Activated CD4-positive, alpha-beta T cell treated with anti-CD3 and anti-CD28 coated beads, Interleukin-2, amount 10 ng/mL, durations not matched to agents 24 days and 14 days (primary cell): Measurements from ENCODE around the gene SPAG16. TPM values are rescaled to one million over a fixed set of nuclear protein-coding genes. Genes with fewer than 3 reads are reported as not detected.

Experiments
- DNase-seq: peaks from one replicate; pipeline ENCODE4 v3.0.0; 2022
- H3K27ac Mint-ChIP-seq: one replicate; pipeline ENCODE4 v1.8.0; 2022; ENCODE audit warnings: mild to moderate bottlenecking, mixed read lengths
- H3K27me3 Mint-ChIP-seq: one replicate; pipeline ENCODE4 v1.8.0; 2022; ENCODE audit warnings: mixed read lengths
- H3K36me3 Mint-ChIP-seq: one replicate; pipeline ENCODE4 v1.8.0; 2022; ENCODE audit warnings: low read depth, mild to moderate bottlenecking, mixed read lengths
- H3K4me1 Mint-ChIP-seq: one replicate; pipeline ENCODE4 v1.8.0; 2021; ENCODE audit warnings: mixed read lengths
- H3K4me3 Mint-ChIP-seq: one replicate; pipeline ENCODE4 v1.8.0; 2022; ENCODE audit warnings: mild to moderate bottlenecking, moderate library complexity, mixed read lengths
- H3K9me3 Mint-ChIP-seq: one replicate; pipeline ENCODE4 v1.8.0; 2021; ENCODE audit warnings: mixed read lengths
- intact Hi-C: fragments of 100-400 bp; cut with micrococcal nuclease; formaldehyde crosslinking; loops from one replicate; pipeline ENCODE4 v1.15.1; 2023
- total RNA-seq: library from RNA; stranded (reverse); gene quantifications from 2 replicates; pipeline ENCODE4 v1.2.3, GENCODE V29; 2022

SPAG16 gene
- total RNA-seq, 1 donor from 2014 or later, result 7.2 TPM

GRCh38 chr2:213847316-213847715, 563.1 kb downstream of the SPAG16 start:
- no peak overlapping the region for H3K4me3 Mint-ChIP-seq
- no peaks in the 10 kb centered on the region for H3K4me1 Mint-ChIP-seq
- intact Hi-C loops, result no loop called here
- DNase-seq, result no peak
- no peak overlapping the region for H3K27ac Mint-ChIP-seq
- H3K36me3 Mint-ChIP-seq, result no peaks in the 10 kb centered on the region
- no peaks in the 10 kb centered on the region for H3K9me3 Mint-ChIP-seq
- H3K27me3 Mint-ChIP-seq, result no peaks in the 10 kb centered on the region

- intact Hi-C loops, result no loop called here
- Mint-ChIP-seq H3K27me3 (no peaks in the 10 kb centered on the region), H3K27ac (no peak overlapping the region), H3K4me1 (no peaks in the 10 kb centered on the region), H3K36me3 (no peaks in the 10 kb centered on the region), H3K4me3 (no peak overlapping the region), H3K9me3 (no peaks in the 10 kb centered on the region)
- DNase-seq, result no peak
Observed at GRCh38 chr2:213848631-213849030, 564.4 kb downstream of the SPAG16 start.

GRCh38 chr2:213861638-213862037, 577.4 kb downstream of the SPAG16 start:
- Mint-ChIP-seq H3K4me1 (no peaks in the 10 kb centered on the region), H3K36me3 (no peaks in the 10 kb centered on the region), H3K4me3 (no peak overlapping the region), H3K27ac (no peak overlapping the region), H3K27me3 (no peaks in the 10 kb centered on the region), H3K9me3 (no peaks in the 10 kb centered on the region)
- intact Hi-C loops, result no loop called here
- no peak for DNase-seq

GRCh38 chr2:213862407-213863076, 578.3 kb downstream of the SPAG16 start:
- H3K4me1 Mint-ChIP-seq, result no peaks in the 10 kb centered on the region
- no peak overlapping the region for H3K4me3 Mint-ChIP-seq
- intact Hi-C loops, result no loop called here
- H3K36me3 Mint-ChIP-seq, result no peaks in the 10 kb centered on the region
- H3K27me3 Mint-ChIP-seq, result no peaks in the 10 kb centered on the region
- H3K9me3 Mint-ChIP-seq, result no peaks in the 10 kb centered on the region
- H3K27ac Mint-ChIP-seq, result no peak overlapping the region
- no peak for DNase-seq

GRCh38 chr2:213863541-213863940, 579.3 kb downstream of the SPAG16 start:
- no peaks in the 10 kb centered on the region for H3K9me3 Mint-ChIP-seq
- no peak overlapping the region for H3K4me3 Mint-ChIP-seq
- intact Hi-C loops, result no loop called here
- H3K4me1 Mint-ChIP-seq, result no peaks in the 10 kb centered on the region
- H3K27me3 Mint-ChIP-seq, result no peaks in the 10 kb centered on the region
- DNase-seq, result no peak
- H3K36me3 Mint-ChIP-seq, result no peaks in the 10 kb centered on the region
- no peak overlapping the region for H3K27ac Mint-ChIP-seq

- Mint-ChIP-seq H3K27ac (no peak overlapping the region), H3K4me3 (no peak overlapping the region), H3K27me3 (no peaks in the 10 kb centered on the region), H3K36me3 (no peaks in the 10 kb centered on the region), H3K9me3 (no peaks in the 10 kb centered on the region), H3K4me1 (no peaks in the 10 kb centered on the region)
- no peak for DNase-seq
- intact Hi-C loops, result no loop called here
Observed at GRCh38 chr2:213868526-213868925, 584.3 kb downstream of the SPAG16 start.

- no peak for DNase-seq
- Mint-ChIP-seq H3K36me3 (no peaks in the 10 kb centered on the region), H3K27ac (no peak overlapping the region), H3K9me3 (no peaks in the 10 kb centered on the region), H3K27me3 (no peaks in the 10 kb centered on the region), H3K4me3 (no peak overlapping the region), H3K4me1 (no peaks in the 10 kb centered on the region)
- intact Hi-C loops, result no loop called here
Observed at GRCh38 chr2:213885485-213885884, 601.2 kb downstream of the SPAG16 start.

GRCh38 chr2:213914510-213914909, 630.2 kb downstream of the SPAG16 start:
- no peak for DNase-seq
- H3K27ac Mint-ChIP-seq, result no peak overlapping the region
- no peaks in the 10 kb centered on the region for H3K36me3 Mint-ChIP-seq
- H3K4me3 Mint-ChIP-seq, result no peak overlapping the region
- no peaks in the 10 kb centered on the region for H3K4me1 Mint-ChIP-seq
- H3K27me3 Mint-ChIP-seq, result no peaks in the 10 kb centered on the region
- intact Hi-C loops, result no loop called here
- H3K9me3 Mint-ChIP-seq, result no peaks in the 10 kb centered on the region

GRCh38 chr2:213920014-213920413, 635.8 kb downstream of the SPAG16 start:
- no peaks in the 10 kb centered on the region for H3K27me3 Mint-ChIP-seq
- no peaks in the 10 kb centered on the region for H3K4me1 Mint-ChIP-seq
- no peak overlapping the region for H3K27ac Mint-ChIP-seq
- intact Hi-C loops, result no loop called here
- H3K9me3 Mint-ChIP-seq, result peaks cover 5% of the 10 kb centered on the region
- H3K4me3 Mint-ChIP-seq, result no peak overlapping the region
- DNase-seq, result no peak
- no peaks in the 10 kb centered on the region for H3K36me3 Mint-ChIP-seq

- H3K9me3 Mint-ChIP-seq, result peaks cover 5% of the 10 kb centered on the region
- H3K4me3 Mint-ChIP-seq, result no peak overlapping the region
- H3K36me3 Mint-ChIP-seq, result no peaks in the 10 kb centered on the region
- intact Hi-C loops, result no loop called here
- DNase-seq, result no peak
- no peak overlapping the region for H3K27ac Mint-ChIP-seq
- H3K27me3 Mint-ChIP-seq, result no peaks in the 10 kb centered on the region
- no peaks in the 10 kb centered on the region for H3K4me1 Mint-ChIP-seq
Observed at GRCh38 chr2:213923543-213923942, 639.3 kb downstream of the SPAG16 start.

- no peak overlapping the region for H3K27ac Mint-ChIP-seq
- no peaks in the 10 kb centered on the region for H3K9me3 Mint-ChIP-seq
- intact Hi-C loops, result no loop called here
- no peak overlapping the region for H3K4me3 Mint-ChIP-seq
- peak; percentile 64 for DNase-seq
- H3K4me1 Mint-ChIP-seq, result peaks cover 2% of the 10 kb centered on the region
- H3K36me3 Mint-ChIP-seq, result no peaks in the 10 kb centered on the region
- H3K27me3 Mint-ChIP-seq, result no peaks in the 10 kb centered on the region
Observed at GRCh38 chr2:213934560-213934959, 650.3 kb downstream of the SPAG16 start.

GRCh38 chr2:213958086-213958485, 673.8 kb downstream of the SPAG16 start:
- Mint-ChIP-seq H3K4me1 (no peaks in the 10 kb centered on the region), H3K9me3 (no peaks in the 10 kb centered on the region), H3K36me3 (no peaks in the 10 kb centered on the region), H3K4me3 (no peak overlapping the region), H3K27me3 (no peaks in the 10 kb centered on the region), H3K27ac (no peak overlapping the region)
- no peak for DNase-seq
- intact Hi-C loops, result no loop called here

- no peak for DNase-seq
- intact Hi-C loops, result no loop called here
- no peaks in the 10 kb centered on the region for H3K36me3 Mint-ChIP-seq
- H3K4me3 Mint-ChIP-seq, result no peak overlapping the region
- no peak overlapping the region for H3K27ac Mint-ChIP-seq
- no peaks in the 10 kb centered on the region for H3K4me1 Mint-ChIP-seq
- H3K9me3 Mint-ChIP-seq, result no peaks in the 10 kb centered on the region
- no peaks in the 10 kb centered on the region for H3K27me3 Mint-ChIP-seq
Observed at GRCh38 chr2:213959589-213959988, 675.3 kb downstream of the SPAG16 start.

GRCh38 chr2:213971536-213971935, 687.3 kb downstream of the SPAG16 start:
- intact Hi-C loops, result no loop called here
- H3K36me3 Mint-ChIP-seq, result no peaks in the 10 kb centered on the region
- H3K9me3 Mint-ChIP-seq, result no peaks in the 10 kb centered on the region
- no peaks in the 10 kb centered on the region for H3K27me3 Mint-ChIP-seq
- no peak overlapping the region for H3K27ac Mint-ChIP-seq
- no peaks in the 10 kb centered on the region for H3K4me1 Mint-ChIP-seq
- no peak overlapping the region for H3K4me3 Mint-ChIP-seq
- no peak for DNase-seq

- H3K36me3 Mint-ChIP-seq, result no peaks in the 10 kb centered on the region
- H3K27ac Mint-ChIP-seq, result no peak overlapping the region
- H3K4me1 Mint-ChIP-seq, result no peaks in the 10 kb centered on the region
- no peaks in the 10 kb centered on the region for H3K9me3 Mint-ChIP-seq
- no peak overlapping the region for H3K4me3 Mint-ChIP-seq
- intact Hi-C loops, result no loop called here
- no peaks in the 10 kb centered on the region for H3K27me3 Mint-ChIP-seq
- no peak for DNase-seq
Observed at GRCh38 chr2:213980883-213981282, 696.6 kb downstream of the SPAG16 start.
